ENCODE measurements around the gene GHRHR. TPM values are rescaled to one million over a fixed set of nuclear protein-coding genes. Genes with fewer than 3 reads are reported as not detected.
A peak's percentile ranks its signal among the peaks of the same experiment; 100 is the strongest.

Gene GHRHR
- total and polyA plus RNA-seq, 2 of the 4 experiments (the other 2 are of a cell fraction) = not detected

DNA sequence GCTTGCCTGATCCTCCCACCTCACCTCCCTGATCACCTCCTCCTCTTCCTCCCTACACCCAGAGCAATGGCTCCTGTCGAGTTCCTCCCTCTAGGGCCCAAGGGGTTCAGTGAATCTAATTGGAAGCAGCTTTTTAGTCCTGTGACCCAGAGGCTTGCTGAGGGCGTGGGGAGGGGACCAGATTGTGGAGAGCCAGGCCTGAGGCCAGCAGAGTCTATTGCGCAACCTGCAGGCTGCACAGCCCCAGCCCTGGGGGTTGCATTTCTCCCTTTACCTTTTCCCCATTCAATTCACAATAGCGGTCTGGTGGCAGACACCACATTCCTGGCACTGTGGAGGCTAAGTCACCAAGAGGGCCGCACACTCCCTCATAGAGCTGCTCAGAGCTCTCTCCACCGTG, 32.5 kb downstream of the GHRHR start:
- H2AK9ac ChIP-seq (replicated peaks; ENCODE audit: low read depth, low read length, poor library complexity) = no peak overlapping the region
- H3K56ac ChIP-seq (ENCODE audit: extremely low read depth, insufficient read depth, low read length) = no peak overlapping the region
- TF ChIP-seq RAD21 (IDR thresholded peaks at IDR 0.05; ENCODE audit: low read length) = no peak
- TF ChIP-seq CEBPB (IDR thresholded peaks at IDR 0.05; ENCODE audit: low read depth, low read length) = peak; percentile 87
- peaks cover 5% of the 10 kb centered on the region for H3K27me3 ChIP-seq (ENCODE audit: control insufficient read depth, insufficient read depth, low read length)
- no peak overlapping the region for H2AFZ ChIP-seq (replicated peaks; ENCODE audit: low read length, poor library complexity)
- no peaks in the 10 kb centered on the region for H4K20me1 ChIP-seq (ENCODE audit: insufficient read depth, low read length)
- no peak for DNase-seq
- dilution Hi-C loops (cut with HindIII; ENCODE audit: low sequenced_read_pairs, unreplicated experiment) (no loop called here), in situ Hi-C loops (cut with MboI; ENCODE audit: low sequenced_read_pairs) (no loop called here), intact Hi-C loops (cut with micrococcal nuclease) (no loop called here)
- WGBS, 2 experiments (ENCODE audit: extremely low coverage in 2 of 2, insufficient read length in 1 of 2) = 79% methylated on average over 3 of the region's 6 CpGs; no CpG with 5 or more reads in 1 of the 2 experiments
- POLR2A ChIA-PET (ENCODE audit: unreplicated experiment) = no interaction called here
- H3K4ac ChIP-seq (ENCODE audit: low read depth, low read length) = no peak overlapping the region
- no peak overlapping the region for H2BK20ac ChIP-seq (ENCODE audit: low read depth, low read length)
- H4K8ac ChIP-seq (ENCODE audit: low read depth in 2 of 2, low read length in 2 of 2) = no peak overlapping the region
- CTCF ChIA-PET = no interaction called here
- H2BK5ac ChIP-seq (ENCODE audit: low read depth, low read length, poor library complexity, severe bottlenecking) = no peak overlapping the region
- ATAC-seq (ENCODE audit: low read depth) = no peak
- H4K91ac ChIP-seq (ENCODE audit: insufficient read depth, low read depth, low read length) = no peak overlapping the region
- no peak overlapping the region for H2BK120ac ChIP-seq (ENCODE audit: low read depth, low read length)
- H3K23ac ChIP-seq (ENCODE audit: low read depth, low read length) = no peak overlapping the region
- no peaks in the 10 kb centered on the region for H3K36me3 ChIP-seq (ENCODE audit: control insufficient read depth, insufficient read depth, low read length)
- H3K18ac ChIP-seq (ENCODE audit: low read depth, low read length) = no peak overlapping the region
- no peak overlapping the region for H3K9ac ChIP-seq (ENCODE audit: low read depth, low read length)
- H2BK15ac ChIP-seq (ENCODE audit: low read depth, low read length) = no peak overlapping the region
- H4K5ac ChIP-seq (ENCODE audit: low read depth, low read length) = no peak overlapping the region
- H3K79me1 ChIP-seq (ENCODE audit: low read depth in 1 of 2, low read length in 2 of 2) = no peaks in the 10 kb centered on the region
- H3K4me2 ChIP-seq (ENCODE audit: low read depth, low read length) = no peak overlapping the region
- no peak overlapping the region for H2AK5ac ChIP-seq (ENCODE audit: low read depth, low read length)
- BruUV-seq (replicated peaks) = no TSS peak
- no peak overlapping the region for H3K4me3 ChIP-seq (ENCODE audit: insufficient read depth, low read depth, low read length)
- H3K27ac ChIP-seq (ENCODE audit: insufficient read depth, low read length) = no peak overlapping the region
- no peaks in the 10 kb centered on the region for H3K4me1 ChIP-seq (ENCODE audit: control insufficient read depth, insufficient read depth, low read length)
- no peaks in the 10 kb centered on the region for H3K9me1 ChIP-seq (ENCODE audit: insufficient read depth, low read length)
- no peak overlapping the region for H3K14ac ChIP-seq (replicated peaks; ENCODE audit: low read depth, low read length)
- H3K9me3 ChIP-seq (ENCODE audit: control insufficient read depth, insufficient read depth, low read length) = no peaks in the 10 kb centered on the region; the same call in 1 of the 2 replicates
